GM21825 (cell line): Measurements from ENCODE around the gene N4BP2.
A peak's percentile ranks its signal among the peaks of the same experiment; 100 is the strongest.

Experiments used
- ATAC-seq: cut with Tn5 transposase; IDR thresholded peaks from one replicate; pipeline ENCODE4 v1.9.1; 2021; ENCODE audit warnings: mild to moderate bottlenecking, moderate library complexity; ENCODE audit not compliant: unreplicated experiment

N4BP2 gene

GRCh38 chr4:40205259-40206198 lies 148.9 kb downstream of the N4BP2 start:
- ATAC-seq, result peak; percentile 62

DNA sequence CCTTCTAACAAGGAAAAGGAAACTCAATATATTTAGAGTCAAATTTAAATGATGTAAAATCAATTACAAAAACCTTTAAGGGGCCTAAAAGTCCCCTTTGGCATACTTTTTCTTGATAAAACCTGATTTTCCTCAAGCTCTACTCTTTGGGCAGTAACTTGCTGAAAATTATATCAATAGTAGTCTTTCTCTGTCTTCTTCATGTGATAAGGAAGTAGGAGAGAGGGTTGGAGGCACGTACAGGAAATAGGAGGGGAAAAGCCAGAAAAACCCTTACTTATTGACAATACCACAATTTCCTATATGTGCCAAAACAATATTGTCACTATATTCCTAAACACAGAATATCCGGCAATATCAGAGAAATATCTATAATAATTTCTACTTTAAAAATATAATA lies 149.8 kb downstream of the N4BP2 start:
- no peak for ATAC-seq
